Ishikawa (cell line): ENCODE results near the gene MRPS12.

Experiments used
- CEBPB ChIP-seq: IDR thresholded peaks from 2 replicates; pipeline ENCODE4 v1.6.1; 2012
- CREB1 ChIP-seq: IDR thresholded peaks from 2 replicates; pipeline ENCODE4 v1.6.1; 2012; ENCODE audit warnings: low read depth
- EGR1 ChIP-seq: IDR thresholded peaks from 2 replicates; pipeline ENCODE4 v1.6.1; 2012
- EP300 ChIP-seq: IDR thresholded peaks from 2 replicates; pipeline ENCODE4 v1.6.1; 2012; ENCODE audit warnings: borderline replicate concordance
- FOXM1 ChIP-seq: IDR thresholded peaks from 2 replicates; pipeline ENCODE4 v1.6.1; 2012; ENCODE audit warnings: low read depth, borderline replicate concordance
- NFIC ChIP-seq: IDR thresholded peaks from 2 replicates; pipeline ENCODE4 v1.6.1; 2012
- RAD21 ChIP-seq: IDR thresholded peaks from 2 replicates; pipeline ENCODE4 v1.6.1; 2012; ENCODE audit warnings: low read depth
- TAF1 ChIP-seq: IDR thresholded peaks from 2 replicates; pipeline ENCODE4 v1.6.1; 2012; ENCODE audit warnings: low read depth, mild to moderate bottlenecking
- TCF12 ChIP-seq: IDR thresholded peaks from 2 replicates; pipeline ENCODE4 v1.6.1; 2012; ENCODE audit warnings: low read depth
- TEAD4 ChIP-seq: IDR thresholded peaks from 2 replicates; pipeline ENCODE4 v1.6.1; 2012
- YY1 ChIP-seq: IDR thresholded peaks from 2 replicates; pipeline ENCODE4 v1.6.1; 2012; ENCODE audit warnings: low read depth
- ZBTB7A ChIP-seq: IDR thresholded peaks from 2 replicates; pipeline ENCODE4 v1.6.1; 2012; ENCODE audit warnings: low read depth
- TF ChIP-seq, protein P1 (sequence below): IDR thresholded peaks from 2 replicates; pipeline ENCODE4 v1.6.1; 2012
- TF ChIP-seq, protein P2 (sequence below): IDR thresholded peaks from 2 replicates; pipeline ENCODE4 v1.6.1; 2012; ENCODE audit warnings: low read depth, mild to moderate bottlenecking
- TF ChIP-seq, protein P3 (sequence below): IDR thresholded peaks from 2 replicates; pipeline ENCODE4 v1.6.1; 2012

The MRPS12 gene

DNA sequence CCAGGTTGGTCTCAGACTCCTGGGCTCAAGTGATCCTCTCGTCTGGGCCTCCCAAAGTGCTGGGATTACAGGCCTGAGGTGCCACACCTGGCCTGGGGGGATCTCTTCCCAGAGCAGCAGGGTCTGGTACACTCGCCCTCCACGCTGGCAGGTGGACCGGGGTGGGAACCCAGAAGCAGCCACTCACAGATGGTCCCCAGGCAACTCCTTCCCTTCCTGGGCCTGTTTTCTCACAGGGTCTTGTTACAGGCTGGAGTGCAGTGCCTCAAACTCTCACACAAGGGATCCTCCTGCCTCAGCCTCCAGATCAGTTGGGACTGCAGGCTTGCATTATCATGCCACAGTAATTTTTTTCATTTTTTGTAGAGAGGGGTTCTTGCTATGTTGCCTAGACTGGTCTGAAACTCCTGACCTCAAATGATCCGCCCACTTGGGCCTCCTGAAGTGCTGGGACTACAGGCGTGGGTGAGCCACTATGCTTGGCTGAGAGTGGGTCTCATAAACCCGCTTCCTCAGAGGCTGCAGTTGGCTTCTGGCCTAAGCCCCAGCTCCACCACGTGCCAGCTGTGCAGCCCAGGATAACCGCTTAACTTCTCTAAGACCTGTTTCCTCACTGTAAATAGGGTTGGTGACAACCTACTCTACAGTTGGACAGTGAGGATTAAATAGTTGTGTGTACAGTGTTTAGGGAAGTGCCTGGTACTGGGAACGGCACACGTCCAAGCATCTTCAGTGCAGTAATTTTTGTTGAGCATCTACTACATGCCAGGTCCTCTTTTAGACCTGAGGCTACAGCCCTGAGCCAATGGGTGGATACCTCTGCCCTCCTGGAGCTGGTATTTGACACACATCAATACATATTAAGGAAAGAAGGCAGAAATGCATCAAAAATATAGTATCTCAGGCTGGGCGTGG, 17.9 kb upstream of the MRPS12 start:
- TF ChIP-seq, protein P1, sequence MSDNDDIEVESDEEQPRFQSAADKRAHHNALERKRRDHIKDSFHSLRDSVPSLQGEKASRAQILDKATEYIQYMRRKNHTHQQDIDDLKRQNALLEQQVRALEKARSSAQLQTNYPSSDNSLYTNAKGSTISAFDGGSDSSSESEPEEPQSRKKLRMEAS, result no peak
- TF ChIP-seq, protein P2, sequence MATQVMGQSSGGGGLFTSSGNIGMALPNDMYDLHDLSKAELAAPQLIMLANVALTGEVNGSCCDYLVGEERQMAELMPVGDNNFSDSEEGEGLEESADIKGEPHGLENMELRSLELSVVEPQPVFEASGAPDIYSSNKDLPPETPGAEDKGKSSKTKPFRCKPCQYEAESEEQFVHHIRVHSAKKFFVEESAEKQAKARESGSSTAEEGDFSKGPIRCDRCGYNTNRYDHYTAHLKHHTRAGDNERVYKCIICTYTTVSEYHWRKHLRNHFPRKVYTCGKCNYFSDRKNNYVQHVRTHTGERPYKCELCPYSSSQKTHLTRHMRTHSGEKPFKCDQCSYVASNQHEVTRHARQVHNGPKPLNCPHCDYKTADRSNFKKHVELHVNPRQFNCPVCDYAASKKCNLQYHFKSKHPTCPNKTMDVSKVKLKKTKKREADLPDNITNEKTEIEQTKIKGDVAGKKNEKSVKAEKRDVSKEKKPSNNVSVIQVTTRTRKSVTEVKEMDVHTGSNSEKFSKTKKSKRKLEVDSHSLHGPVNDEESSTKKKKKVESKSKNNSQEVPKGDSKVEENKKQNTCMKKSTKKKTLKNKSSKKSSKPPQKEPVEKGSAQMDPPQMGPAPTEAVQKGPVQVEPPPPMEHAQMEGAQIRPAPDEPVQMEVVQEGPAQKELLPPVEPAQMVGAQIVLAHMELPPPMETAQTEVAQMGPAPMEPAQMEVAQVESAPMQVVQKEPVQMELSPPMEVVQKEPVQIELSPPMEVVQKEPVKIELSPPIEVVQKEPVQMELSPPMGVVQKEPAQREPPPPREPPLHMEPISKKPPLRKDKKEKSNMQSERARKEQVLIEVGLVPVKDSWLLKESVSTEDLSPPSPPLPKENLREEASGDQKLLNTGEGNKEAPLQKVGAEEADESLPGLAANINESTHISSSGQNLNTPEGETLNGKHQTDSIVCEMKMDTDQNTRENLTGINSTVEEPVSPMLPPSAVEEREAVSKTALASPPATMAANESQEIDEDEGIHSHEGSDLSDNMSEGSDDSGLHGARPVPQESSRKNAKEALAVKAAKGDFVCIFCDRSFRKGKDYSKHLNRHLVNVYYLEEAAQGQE, result no peak
- TF ChIP-seq NFIC (no peak), EGR1 (no peak), ZBTB7A (no peak), TEAD4 (no peak), TCF12 (no peak), FOXM1 (no peak), YY1 (no peak)

DNA sequence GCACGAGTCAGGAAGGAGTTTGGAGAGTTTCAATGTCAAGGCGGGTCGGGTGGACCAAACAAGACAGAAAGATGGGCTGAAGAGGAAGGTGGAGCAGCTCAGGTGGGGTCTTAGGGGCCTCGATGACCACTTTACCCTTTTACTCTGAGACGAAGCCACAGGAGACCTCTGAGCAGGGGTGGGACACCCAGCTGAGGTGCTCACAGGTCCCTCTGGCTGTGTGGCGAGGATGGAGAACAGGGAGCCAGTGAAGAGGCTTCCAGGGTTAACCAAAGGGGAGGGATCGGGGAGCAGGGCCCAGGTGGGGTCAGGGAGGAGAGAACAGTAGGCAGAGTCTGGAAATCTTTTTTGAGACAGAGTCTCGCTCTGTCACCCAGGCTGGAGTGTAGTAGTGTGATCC, 16.8 kb upstream of the MRPS12 start:
- no peak for TF ChIP-seq RAD21
- no peak for TF ChIP-seq YY1
- TF ChIP-seq ZBTB7A, result no peak
- no peak for TF ChIP-seq CREB1
- TF ChIP-seq FOXM1, result no peak
- TF ChIP-seq CEBPB, result no peak
- TF ChIP-seq TCF12, result no peak
- TF ChIP-seq, protein P3, sequence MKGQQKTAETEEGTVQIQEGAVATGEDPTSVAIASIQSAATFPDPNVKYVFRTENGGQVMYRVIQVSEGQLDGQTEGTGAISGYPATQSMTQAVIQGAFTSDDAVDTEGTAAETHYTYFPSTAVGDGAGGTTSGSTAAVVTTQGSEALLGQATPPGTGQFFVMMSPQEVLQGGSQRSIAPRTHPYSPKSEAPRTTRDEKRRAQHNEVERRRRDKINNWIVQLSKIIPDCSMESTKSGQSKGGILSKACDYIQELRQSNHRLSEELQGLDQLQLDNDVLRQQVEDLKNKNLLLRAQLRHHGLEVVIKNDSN, result no peak
- no peak for TF ChIP-seq TEAD4
- TF ChIP-seq, protein P1, result no peak
- no peak for TF ChIP-seq EP300
- TF ChIP-seq NFIC, result no peak

DNA sequence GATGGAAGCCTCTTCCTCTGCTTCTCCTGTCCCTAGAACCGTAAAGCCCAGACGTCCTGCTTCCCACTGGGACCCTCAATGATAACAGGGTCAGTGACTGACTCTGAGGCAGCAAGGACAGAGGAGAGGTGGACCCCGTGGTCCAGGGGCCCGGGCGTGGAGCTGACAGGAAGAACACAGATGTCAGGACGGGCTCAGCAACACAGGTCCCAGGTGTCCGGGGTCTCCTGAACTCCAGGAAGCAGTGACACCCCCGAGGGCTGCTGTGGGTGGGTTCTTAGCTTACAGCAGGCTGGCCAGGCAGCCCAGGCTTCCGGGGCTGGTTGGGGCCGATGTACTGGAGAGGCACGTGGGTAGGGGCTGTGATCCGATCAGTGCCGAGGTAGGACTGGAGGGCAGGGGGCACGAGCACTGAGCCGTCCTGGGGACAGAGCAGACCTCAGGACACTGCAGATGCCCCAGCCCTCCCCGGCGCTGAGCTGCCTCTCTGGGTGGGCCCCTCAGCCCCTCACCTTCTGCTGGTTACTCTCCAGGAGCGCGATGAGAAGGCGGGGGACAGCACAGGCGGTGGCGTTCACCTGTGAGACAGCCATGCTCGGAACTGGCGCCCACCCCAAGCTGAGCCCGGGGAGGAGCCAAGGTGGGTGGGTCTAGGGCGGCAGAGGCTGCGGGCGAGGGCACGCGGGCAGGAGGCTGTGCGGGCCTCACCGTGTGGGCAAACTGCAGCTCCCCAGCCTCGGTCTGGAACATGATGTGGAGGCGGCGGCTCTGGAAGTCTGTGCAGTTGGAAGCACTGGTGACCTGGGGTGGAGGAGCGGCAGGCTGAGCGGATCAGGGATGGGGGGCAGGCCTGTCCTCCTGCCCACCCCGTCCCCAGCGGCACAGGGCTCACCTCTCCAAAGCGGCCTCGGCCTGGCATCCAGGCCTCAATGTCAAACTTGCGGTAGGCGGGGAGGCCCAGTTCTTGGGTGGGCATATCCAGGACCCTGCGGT, 15.1 kb upstream of the MRPS12 start:
- TF ChIP-seq YY1, result no peak
- no peak for TF ChIP-seq CEBPB
- TF ChIP-seq TAF1, result no peak
- TF ChIP-seq TCF12, result no peak
- TF ChIP-seq, protein P2, result no peak
- no peak for TF ChIP-seq FOXM1
- TF ChIP-seq, protein P3, result no peak
- no peak for TF ChIP-seq CREB1
- no peak for TF ChIP-seq TEAD4
- no peak for TF ChIP-seq NFIC
- TF ChIP-seq EP300, result no peak
- TF ChIP-seq RAD21, result no peak

DNA sequence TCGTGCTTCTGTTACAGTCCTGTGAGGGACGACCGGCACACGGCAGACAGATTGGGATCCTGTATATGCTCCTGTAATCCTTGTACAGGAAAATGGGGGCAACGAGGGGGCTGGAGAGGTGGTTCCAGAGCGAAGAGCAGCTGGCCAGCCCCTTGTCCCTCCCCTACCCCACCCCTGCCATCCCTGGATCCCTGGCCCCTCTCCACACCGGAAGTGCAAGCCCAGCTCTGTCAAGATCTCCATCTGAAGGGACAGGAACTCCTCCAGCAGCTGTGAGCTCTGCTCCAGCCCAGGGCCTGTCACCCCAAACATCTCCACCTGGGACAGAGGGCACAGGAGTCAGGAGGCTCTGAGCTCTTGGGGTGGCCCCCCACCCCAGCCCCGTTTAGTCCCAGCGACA, 13.2 kb upstream of the MRPS12 start:
- TF ChIP-seq CEBPB (no peak), TEAD4 (no peak), EGR1 (no peak), TAF1 (no peak), EP300 (no peak), YY1 (no peak), RAD21 (no peak), FOXM1 (no peak), CREB1 (no peak), NFIC (no peak), TCF12 (no peak)
- TF ChIP-seq, protein P2, result no peak
- TF ChIP-seq, protein P3, result no peak
- TF ChIP-seq, protein P1, result no peak
